ENCODE results near the gene APEH.

DNA sequence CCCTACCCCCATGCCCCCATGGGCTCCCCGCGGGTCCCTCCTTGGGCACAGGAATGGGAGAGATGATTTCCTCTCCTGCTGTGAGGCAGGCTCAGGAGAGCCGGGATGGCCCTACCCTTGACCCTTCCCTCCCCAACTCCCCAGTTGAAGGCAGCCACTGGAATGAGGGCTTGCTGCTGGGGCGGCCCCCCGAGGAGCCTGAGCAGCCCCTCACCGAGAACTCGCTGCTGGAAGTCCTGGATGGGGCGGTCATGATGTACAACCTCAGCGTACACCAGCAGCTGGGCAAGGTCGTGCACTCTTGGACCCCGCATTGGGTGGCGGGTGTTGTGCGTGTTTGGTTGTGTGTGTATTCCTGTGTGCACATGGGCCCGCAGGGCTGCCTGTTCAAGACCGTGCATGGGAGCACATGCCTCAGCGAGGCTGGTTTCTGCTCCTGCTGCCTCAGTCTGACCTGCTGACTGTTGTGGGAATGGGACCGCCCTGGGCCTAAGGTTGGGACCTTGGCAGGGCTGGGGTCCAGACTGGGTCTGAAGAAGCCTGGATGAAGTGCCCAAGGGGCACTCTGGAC is 31.3 kb downstream of the APEH start:
- TF ChIP-seq, protein P1, sequence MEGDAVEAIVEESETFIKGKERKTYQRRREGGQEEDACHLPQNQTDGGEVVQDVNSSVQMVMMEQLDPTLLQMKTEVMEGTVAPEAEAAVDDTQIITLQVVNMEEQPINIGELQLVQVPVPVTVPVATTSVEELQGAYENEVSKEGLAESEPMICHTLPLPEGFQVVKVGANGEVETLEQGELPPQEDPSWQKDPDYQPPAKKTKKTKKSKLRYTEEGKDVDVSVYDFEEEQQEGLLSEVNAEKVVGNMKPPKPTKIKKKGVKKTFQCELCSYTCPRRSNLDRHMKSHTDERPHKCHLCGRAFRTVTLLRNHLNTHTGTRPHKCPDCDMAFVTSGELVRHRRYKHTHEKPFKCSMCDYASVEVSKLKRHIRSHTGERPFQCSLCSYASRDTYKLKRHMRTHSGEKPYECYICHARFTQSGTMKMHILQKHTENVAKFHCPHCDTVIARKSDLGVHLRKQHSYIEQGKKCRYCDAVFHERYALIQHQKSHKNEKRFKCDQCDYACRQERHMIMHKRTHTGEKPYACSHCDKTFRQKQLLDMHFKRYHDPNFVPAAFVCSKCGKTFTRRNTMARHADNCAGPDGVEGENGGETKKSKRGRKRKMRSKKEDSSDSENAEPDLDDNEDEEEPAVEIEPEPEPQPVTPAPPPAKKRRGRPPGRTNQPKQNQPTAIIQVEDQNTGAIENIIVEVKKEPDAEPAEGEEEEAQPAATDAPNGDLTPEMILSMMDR (conservative IDR thresholded peaks at IDR 0.05; ENCODE audit: low read depth in 2 of 2) = no peak
- no peak for TF ChIP-seq EZH2phosphoT487 (IDR thresholded peaks at IDR 0.05; ENCODE audit: unreplicated experiment)
- TF ChIP-seq EZH2 (IDR thresholded peaks at IDR 0.05; ENCODE audit: low read depth, unreplicated experiment) = no peak
- no peak for TF ChIP-seq POLR2AphosphoS5 (IDR thresholded peaks at IDR 0.05; ENCODE audit: low read depth)
- TF ChIP-seq ZNF114 (CRISPR knock-in tag; IDR thresholded peaks at IDR 0.05) = no peak
- no peak for TF ChIP-seq REST (IDR thresholded peaks at IDR 0.05; ENCODE audit: unreplicated experiment)
- no peak for TF ChIP-seq CREB1 (CRISPR knock-in tag; IDR thresholded peaks at IDR 0.05; ENCODE audit: low read depth)
- no peak for TF ChIP-seq JUNB (IDR thresholded peaks at IDR 0.05; ENCODE audit: unreplicated experiment)
- TF ChIP-seq ETS1 (IDR thresholded peaks at IDR 0.05) = no peak

Data from GM23338 (cell line).